Thymus (tissue), 11 donors: Measurements from ENCODE around the gene VCX3B. TPM values are rescaled to one million over a fixed set of nuclear protein-coding genes. Genes with fewer than 3 reads are reported as not detected.
"Not testable (repeated sequence)": the region's sequence is repeated elsewhere in the genome, so short reads cannot be mapped to it uniquely, and the experiment has no call there.

Source experiments
- DNase-seq, 9 donors: peaks; one replicate each; pipeline ENCODE4 v3.0.0-alpha.2; 2013; ENCODE audit warnings: low spot score in 9 of 9, low read depth in 6 of 9, missing footprints in 1 of 9
- H3K27ac ChIP-seq, 2 donors: one replicate each; pipeline ENCODE4 v1.5.1; 2013; ENCODE audit warnings: control low read depth in 1 of 2, low read depth in 1 of 2, low read length in 1 of 2, mild to moderate bottlenecking in 1 of 2, moderate library complexity in 1 of 2
- H3K27me3 ChIP-seq, 2 donors: one replicate each; pipeline ENCODE4 v1.5.1; 2013; ENCODE audit warnings: low read length in 1 of 2; ENCODE audit not compliant: control insufficient read depth in 2 of 2, insufficient read depth in 1 of 2
- H3K36me3 ChIP-seq, 2 donors: one replicate each; pipeline ENCODE4 v1.5.1; 2013; ENCODE audit warnings: low read length in 1 of 2, mild to moderate bottlenecking in 1 of 2, moderate library complexity in 1 of 2; ENCODE audit not compliant: control insufficient read depth in 2 of 2, insufficient read depth in 2 of 2
- H3K4me1 ChIP-seq, 2 donors: one replicate each; pipeline ENCODE4 v1.5.1; 2013; ENCODE audit warnings: low read length in 2 of 2; ENCODE audit not compliant: control insufficient read depth in 2 of 2, insufficient read depth in 2 of 2
- H3K4me3 ChIP-seq, 2 donors: one replicate each; pipeline ENCODE4 v1.5.1; 2013; ENCODE audit warnings: low read length in 2 of 2, control low read depth in 1 of 2, mild to moderate bottlenecking in 1 of 2
- H3K9me3 ChIP-seq, 2 donors: one replicate each; pipeline ENCODE4 v1.5.1; 2013; ENCODE audit warnings: low read length in 1 of 2, mild to moderate bottlenecking in 1 of 2; ENCODE audit not compliant: control insufficient read depth in 2 of 2, insufficient read depth in 1 of 2
- WGBS: extraction: QIAGEN DNeasy Blood & Tissue Kit; methylation state at CpG from one replicate; pipeline ENCODE4 v1.1.7; 2013; 5-methylcytosine and 5-hydroxymethylcytosine counted together
- polyA plus RNA-seq: library from polyadenylated mRNA; stranded (reverse); fragments of 200-250 nt; gene quantifications from one replicate; pipeline ENCODE4 v1.2.3, GENCODE V29; 2013
- total RNA-seq: library from RNA; stranded (reverse); fragments of 120-200 nt; gene quantifications from one replicate; pipeline ENCODE4 v1.2.4, GENCODE V29; 2013
- donor health status: healthy.

The VCX3B gene
- total and polyA plus RNA-seq, 2 donors = 0.25 TPM; not detected in 1

- no peak for DNase-seq
- Histone ChIP-seq H3K4me1 (no peaks in the 10 kb centered on the region), H3K27ac (no peak overlapping the region), H3K4me3 (no peak overlapping the region), H3K27me3 (no peaks in the 10 kb centered on the region), H3K9me3 (no peaks in the 10 kb centered on the region), H3K36me3 (no peaks in the 10 kb centered on the region)
- 53% methylated on average over 3 of the region's 3 CpGs for WGBS
Measured at GRCh38 chrX:8453611-8454010, 11.0 kb upstream of the VCX3B start.

- H3K36me3 ChIP-seq = no peaks in the 10 kb centered on the region
- H3K9me3 ChIP-seq = no peaks in the 10 kb centered on the region
- H3K4me1 ChIP-seq = no peaks in the 10 kb centered on the region
- WGBS = 92% methylated on average over 4 of the region's 4 CpGs
- no peak for DNase-seq
- H3K27ac ChIP-seq = no peak overlapping the region
- no peak overlapping the region for H3K4me3 ChIP-seq
- H3K27me3 ChIP-seq = no peaks in the 10 kb centered on the region
Measured at GRCh38 chrX:8455557-8455956, 9.1 kb upstream of the VCX3B start.

- no peaks in the 10 kb centered on the region for H3K36me3 ChIP-seq
- no peak for DNase-seq
- H3K27me3 ChIP-seq = no peaks in the 10 kb centered on the region
- no peaks in the 10 kb centered on the region for H3K4me1 ChIP-seq
- H3K4me3 ChIP-seq = no peak overlapping the region
- no peak overlapping the region for H3K27ac ChIP-seq
- no peaks in the 10 kb centered on the region for H3K9me3 ChIP-seq
Measured at GRCh38 chrX:8462488-8462887, 2.1 kb upstream of the VCX3B start.

DNA sequence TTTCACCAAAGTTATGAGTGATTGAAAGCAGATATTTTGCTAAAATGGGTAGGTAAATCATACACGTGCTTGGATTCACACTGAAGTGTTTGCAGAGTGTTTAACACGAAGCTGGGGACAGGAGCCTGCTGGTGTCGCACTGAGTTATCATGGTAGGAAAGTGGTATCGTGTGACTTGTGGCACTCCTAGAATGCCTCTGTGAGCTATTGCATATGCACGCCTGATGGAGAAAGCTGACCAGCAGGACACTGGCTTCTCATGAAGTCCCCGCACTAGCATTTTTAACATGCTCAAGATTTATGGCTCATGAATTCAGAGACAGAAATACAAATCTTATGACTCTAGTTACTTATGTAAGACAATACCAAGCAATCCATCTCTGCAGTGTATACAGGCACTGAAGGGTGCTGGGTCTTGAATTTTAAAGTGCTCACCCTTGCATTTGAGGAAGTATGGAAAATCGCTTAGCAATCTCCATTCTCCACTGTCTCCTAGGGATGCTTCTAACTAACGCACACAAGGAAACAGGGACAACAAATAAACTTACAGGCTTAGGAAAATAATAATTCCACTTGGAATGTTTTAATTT, 19.8 kb downstream of the VCX3B start:
- WGBS = 84% methylated on average over 8 of the region's 8 CpGs
- Histone ChIP-seq H3K9me3 (no peaks in the 10 kb centered on the region), H3K36me3 (no peaks in the 10 kb centered on the region), H3K27me3 (no peaks in the 10 kb centered on the region), H3K27ac (no peak overlapping the region), H3K4me3 (no peak overlapping the region), H3K4me1 (no peaks in the 10 kb centered on the region)
- no peak for DNase-seq

GRCh38 chrX:8495036-8495435, 30.4 kb downstream of the VCX3B start:
- 79% methylated on average over 4 of the region's 4 CpGs for WGBS
- not testable (repeated sequence) for H3K9me3 ChIP-seq, DNase-seq, H3K4me3 ChIP-seq, H3K4me1 ChIP-seq, H3K36me3 ChIP-seq, H3K27ac ChIP-seq, H3K27me3 ChIP-seq

- Histone ChIP-seq H3K4me1 (no peaks in the 10 kb centered on the region), H3K27ac (no peak overlapping the region), H3K27me3 (no peaks in the 10 kb centered on the region), H3K36me3 (no peaks in the 10 kb centered on the region), H3K9me3 (no peaks in the 10 kb centered on the region), H3K4me3 (no peak overlapping the region)
- WGBS = 94% methylated on average over 4 of the region's 4 CpGs
- no peak for DNase-seq
Measured at GRCh38 chrX:8500203-8500602, 35.6 kb downstream of the VCX3B start.

- not testable (repeated sequence) for H3K4me1 ChIP-seq, H3K27me3 ChIP-seq, DNase-seq, H3K9me3 ChIP-seq, H3K36me3 ChIP-seq, H3K4me3 ChIP-seq, H3K27ac ChIP-seq
- WGBS = 98% methylated on average over 21 of the region's 21 CpGs
Measured at GRCh38 chrX:8502101-8502500, 37.5 kb downstream of the VCX3B start.

DNA sequence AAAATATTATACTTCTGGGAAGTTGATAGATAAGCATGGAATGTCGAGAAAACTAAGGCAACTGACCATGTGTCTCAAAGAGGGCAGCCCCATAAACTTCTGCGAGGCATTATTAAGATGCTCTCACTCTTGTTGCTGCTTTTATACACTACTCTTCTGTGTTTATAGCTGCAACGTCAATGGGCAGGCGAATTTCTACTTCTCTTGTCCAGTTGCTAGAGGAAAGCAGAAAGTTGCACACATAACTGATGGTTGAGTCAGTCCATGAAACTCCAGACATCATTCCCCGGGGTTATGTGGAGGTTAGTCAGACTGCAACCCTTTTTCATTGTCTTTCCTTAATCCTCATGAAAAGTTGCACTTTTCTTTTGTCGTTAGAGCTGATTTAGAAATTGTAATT, 39.8 kb downstream of the VCX3B start:
- Histone ChIP-seq H3K27me3 (no peaks in the 10 kb centered on the region), H3K4me3 (no peak overlapping the region), H3K27ac (no peak overlapping the region), H3K36me3 (no peaks in the 10 kb centered on the region), H3K9me3 (no peaks in the 10 kb centered on the region), H3K4me1 (no peaks in the 10 kb centered on the region)
- 90% methylated on average over 6 of the region's 6 CpGs for WGBS
- no peak for DNase-seq
